Stimulated activated CD4-positive, alpha-beta T cell treated with anti-CD3 and anti-CD28 coated beads, Interleukin-12 subunit alpha, Interleukin-12 subunit beta, amount 100 ng/mL, for 24 hours (primary cell): Measurements from ENCODE around the gene ACER2.
"Not testable (repeated sequence)": the region's sequence is repeated elsewhere in the genome, so short reads cannot be mapped to it uniquely, and the experiment has no call there.

ENCODE experiments used
- DNase-seq, 2 experiments: peaks; one replicate each; pipeline ENCODE4 v3.0.0-alpha.2; 2020; ENCODE audit warnings: low read depth in 2 of 2

Gene ACER2

DNA sequence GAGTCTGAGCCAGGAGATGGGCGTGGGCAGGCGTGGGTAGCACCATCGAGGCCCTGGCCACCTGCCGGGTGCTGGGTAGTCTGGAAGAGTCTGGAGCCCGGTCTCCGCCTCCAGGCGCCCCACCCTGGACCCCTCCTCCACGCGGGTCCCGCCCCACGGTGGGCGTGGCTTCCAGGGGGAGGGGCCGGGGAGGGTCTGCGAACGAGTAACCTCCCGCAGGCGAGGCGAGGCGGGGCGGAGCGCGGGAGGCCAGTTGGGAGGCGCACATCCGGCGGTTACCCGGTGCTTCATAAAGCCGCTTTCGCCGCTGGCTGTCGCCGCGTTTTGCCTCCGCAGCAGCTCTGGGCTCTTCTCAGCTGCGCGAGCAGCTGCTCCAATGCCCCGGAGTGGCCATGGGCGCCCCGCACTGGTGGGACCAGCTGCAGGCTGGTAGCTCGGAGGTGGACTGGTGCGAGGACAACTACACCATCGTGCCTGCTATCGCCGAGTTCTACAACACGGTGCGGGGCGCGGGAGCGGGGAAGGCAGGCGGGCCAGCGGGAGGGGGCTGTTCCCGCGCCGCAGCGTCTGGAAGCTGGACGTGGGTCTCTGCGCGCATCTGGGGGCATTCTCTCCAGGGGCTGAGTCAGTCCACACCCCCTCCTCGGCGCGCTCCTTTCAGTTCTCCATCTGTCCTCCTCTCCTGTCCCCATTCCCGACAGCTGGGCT lies at the start of gene ACER2:
ACER2 (plus strand) TSS at position 317 of the 708 bp plus-strand sequence; CDS start at position 393, 76 bp downstream.
- peak; percentile 85 to 92 for DNase-seq

DNA sequence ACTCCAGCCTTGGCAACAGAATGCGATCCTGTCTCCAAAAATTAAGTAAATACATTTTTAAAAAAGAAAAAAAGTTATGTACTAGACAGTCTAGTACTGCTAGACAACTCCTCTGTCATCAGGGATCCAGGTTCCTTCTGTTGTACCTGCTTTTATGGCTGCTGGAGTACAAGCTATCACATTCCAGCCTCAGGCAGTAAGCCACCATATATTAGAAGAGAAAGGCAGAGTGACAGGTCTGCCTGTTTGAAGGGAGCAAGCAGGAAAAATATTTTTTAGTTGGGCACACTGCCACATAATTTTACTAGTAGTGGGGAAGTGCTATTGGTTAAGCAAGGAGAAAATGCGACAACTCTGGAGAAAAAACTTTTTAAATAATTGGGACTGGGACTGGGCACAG lies 39.7 kb upstream of the ACER2 start:
- DNase-seq = no peak

DNA sequence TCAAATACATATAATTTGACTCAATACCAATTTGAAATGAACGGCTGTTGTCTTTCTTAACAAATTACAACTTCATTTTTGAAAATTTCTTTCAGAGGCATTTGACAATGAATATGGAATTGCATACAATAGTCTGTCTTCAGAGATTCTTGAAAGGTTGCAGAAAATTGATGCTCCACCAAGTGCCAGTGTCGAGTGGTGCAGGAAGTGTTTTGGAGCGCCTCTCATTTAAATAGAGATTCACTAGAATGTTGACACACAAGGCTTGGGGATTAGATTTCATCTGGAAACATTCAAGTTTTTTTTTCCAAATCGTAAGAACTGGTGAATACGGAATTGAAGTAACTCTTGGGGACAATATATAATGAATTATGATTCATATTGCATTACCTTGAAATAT lies 36.9 kb upstream of the ACER2 start:
- DNase-seq = no peak

DNA sequence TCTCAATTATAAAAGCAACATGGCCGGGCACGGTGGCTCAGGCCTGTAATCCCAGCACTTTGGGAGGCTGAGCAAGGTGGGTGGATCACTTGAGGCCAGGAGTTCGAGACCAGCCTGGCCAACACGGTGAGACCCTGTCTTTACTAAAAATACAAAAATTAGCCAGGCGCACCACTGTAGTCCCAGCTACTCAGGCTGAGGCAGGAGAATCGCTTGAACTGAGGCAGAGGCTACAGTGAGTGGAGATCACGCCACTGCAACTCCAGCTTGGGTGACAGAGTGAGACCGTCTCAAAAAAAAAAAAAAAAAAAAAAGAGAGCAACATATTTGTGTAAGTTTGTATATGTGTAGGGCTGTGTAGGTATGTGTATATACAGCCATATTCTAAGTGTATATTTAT lies 36.2 kb upstream of the ACER2 start:
- no peak for DNase-seq

DNA sequence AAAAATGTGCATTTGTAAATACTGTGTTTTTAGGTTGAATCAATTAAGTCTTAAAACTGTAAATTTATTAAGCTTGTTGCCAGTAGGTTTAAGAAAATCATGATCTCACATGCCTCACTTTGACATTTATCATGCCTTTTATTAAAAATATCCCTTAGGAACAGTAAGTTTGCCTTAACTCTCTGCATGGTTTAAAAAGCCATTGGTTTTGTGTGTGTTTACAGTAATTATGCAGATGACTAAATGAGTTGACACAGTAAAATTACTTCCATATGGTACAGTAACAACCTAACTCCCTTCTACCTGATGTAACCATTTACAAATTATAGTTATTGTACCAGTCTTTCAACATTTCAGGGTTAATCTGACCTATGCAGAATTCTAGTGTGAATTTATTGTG lies 35.3 kb upstream of the ACER2 start:
- no peak for DNase-seq

DNA sequence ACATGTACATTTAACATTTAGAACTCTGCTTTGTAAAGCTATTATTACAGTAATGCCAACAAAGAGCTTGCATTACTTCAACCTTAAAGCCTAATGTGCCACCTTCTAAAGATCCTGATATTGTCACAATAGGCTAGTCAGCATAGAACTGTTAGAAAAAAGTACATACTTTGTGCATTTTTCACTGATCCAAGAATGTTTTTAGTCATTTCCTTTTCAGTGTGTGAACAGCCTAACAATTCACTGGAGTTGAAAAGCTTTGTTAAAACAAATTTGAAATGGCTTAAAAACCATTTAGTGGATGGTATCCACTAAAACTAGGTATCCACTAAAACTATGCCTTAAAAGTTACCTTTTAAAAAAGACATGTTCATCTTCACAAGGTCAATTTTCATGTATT lies 33.3 kb upstream of the ACER2 start:
- no peak for DNase-seq

DNA sequence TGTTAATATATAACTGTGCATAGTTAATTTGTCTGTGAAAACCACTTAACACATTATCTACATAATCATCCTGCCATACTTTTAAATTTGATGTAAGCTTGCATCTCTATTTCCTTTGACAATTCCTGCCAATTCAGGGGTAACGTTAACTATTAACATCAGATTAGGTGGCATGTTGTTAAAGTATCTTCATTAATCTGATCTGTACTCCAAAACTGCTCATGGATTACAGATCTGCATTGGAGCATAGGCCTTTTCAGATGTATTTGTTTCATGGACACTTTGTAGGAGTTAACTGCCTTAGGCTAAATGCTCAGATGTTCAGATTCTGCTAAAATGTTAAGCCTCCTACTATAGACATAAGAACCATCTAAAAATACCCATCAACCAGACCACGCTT lies 31.9 kb upstream of the ACER2 start:
- no peak for DNase-seq

DNA sequence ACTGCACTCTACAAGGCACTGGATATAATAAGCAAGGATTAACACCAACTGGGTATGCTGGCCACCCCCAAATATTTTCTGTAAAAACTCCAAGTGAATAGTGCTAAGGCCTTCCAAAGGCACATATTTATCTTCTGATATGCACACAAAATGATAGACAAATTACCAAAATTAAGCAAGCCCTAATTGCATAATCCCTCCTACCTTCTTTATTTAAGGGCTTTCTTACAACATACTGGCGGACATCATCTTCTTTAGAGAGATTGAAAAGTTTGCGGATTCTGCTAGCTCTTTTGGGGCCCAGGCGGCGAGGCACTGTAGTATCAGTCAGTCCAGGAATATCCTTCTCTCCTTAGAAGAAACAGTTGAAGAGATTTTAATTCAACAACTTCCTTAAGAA lies 30.6 kb upstream of the ACER2 start:
- DNase-seq = no peak

DNA sequence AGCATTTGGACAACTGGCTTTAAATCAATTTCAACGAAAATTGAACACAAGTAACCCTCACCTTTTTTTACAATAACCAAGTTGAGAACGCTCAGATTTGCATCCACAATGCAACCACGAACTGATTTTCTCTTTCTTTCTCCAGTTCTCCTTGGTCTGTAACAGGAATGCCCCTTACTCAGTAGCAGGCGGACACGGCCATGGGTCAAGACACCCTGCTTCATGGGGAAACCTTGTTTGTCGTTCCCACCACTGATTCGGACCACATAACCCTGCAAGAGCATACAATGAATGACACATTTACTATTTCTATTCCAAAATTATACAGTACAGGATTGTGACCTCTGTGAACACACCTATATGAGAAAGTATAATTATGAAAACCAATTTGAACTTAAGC lies 30.2 kb upstream of the ACER2 start:
- no peak for DNase-seq

DNA sequence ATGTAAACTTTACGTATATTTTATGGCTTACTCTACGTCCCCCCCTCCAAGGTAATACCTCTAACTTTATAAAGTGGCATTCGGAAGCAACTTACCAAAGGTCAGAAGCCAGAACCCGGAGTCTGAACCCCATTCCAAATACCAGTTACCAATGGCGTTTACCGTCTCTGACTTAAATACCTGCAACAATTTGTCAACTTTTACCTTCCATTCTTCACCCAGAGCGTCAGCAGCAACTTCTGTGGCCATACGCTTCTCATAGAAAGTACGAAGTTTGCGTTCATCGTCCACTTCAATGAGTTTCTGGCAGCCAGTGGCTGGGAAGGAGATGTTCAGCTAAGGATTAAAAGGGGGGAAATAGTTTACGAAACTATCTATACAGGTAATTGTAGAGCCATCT lies 29.5 kb upstream of the ACER2 start:
- no peak for DNase-seq

DNA sequence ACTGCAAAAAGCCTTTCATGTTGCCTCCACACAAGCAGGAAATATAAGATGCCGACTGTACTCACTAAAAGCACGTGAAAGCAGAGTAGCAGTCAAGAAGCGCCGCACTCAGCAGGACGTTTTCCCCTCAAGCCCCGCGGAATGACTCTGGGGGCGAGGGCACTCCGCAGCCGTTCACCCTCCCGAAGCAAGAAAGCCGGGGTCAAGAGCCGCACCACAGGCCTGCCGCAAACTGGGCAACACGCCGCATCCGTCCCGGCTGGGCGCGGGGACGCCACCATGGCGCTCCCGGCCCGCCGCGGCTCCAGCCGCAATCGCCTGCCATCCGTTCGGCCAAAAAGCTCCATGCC lies 29.1 kb upstream of the ACER2 start:
- DNase-seq = peak in 1 of 2 experiments; percentile 26

DNA sequence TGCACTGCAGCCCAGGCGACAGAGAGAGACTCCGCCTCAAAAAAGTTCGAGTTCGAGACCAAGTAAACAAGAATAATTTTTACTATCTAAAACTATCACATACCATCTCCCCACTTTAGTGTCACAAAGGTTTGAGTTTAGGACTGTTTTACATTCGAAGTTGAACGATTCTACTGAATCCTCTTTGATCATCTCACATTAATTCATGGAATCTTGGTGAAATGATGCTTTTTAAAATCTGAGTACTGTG lies 28.1 kb upstream of the ACER2 start:
- DNase-seq = no peak

DNA sequence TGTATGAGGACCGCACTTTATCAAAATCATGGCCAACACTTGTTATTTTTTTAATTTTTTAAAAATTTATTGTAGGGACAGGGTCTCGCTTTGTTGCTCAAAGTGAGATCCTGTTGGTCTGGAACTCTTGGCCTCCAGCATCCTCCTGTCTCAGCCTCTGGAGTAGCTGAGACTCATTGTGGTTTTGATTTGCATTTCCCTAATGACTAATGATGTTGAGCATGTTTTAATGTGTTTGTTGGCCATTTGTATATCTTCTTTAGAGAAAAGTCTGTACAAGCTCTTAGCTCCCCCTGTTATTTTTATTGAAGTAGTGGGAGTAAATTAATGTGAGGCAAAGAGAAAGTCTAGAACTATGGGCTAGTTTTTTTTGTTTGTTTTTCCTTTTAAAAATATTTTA lies 27.2 kb upstream of the ACER2 start:
- DNase-seq = no peak

DNA sequence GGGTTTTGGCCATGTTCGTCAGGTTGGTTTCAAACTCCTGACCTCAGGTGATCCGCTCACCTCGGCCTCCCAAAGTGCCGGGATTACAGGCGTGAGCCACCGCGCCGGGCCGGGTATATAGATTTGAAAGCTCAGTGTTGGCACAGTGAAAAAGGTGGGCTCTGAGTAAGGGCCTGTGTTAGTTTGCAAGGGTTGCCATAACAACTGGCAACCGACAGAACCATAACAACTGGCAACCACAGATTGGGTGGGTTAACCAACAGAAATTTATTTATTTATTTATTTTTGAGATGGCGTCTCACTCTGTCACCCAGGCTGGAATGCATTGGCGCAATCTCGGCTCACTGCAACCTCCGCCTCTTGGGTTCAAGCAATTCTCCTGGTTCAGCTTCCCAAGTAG lies 23.6 kb upstream of the ACER2 start:
- not testable (repeated sequence) for DNase-seq

DNA sequence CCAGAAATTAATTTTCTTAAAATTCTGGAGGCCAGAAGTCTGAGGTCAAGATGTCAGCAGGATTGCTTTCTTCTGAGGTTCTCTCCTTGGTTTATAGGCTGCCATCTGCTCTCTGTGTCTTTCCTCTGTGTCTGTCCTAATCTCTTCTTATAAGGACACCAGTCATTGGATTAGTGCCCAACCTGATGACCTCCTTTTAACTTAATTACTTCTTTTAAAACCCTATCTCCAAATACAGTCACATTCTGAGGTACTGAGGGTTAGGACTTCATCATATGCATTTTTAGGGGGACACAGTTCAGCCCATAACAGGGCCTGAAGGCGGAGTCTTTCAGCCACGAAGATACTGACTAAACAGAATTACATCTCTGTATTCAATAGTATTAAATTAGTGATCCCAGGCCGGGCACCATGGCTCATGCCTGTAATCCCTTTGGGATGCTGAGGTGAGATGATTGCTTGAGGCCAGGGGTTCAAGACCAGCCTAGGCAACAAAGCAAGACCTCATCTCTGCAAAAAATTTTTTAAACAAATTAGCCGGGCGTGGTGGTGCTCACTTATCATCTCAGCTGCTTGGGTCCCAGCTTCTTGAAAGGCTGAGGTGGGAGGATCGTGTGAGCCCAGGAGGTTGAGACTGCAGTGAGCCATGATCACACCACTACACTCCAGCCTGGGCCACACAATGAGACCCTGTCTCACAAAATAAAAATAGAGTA lies 22.9 kb upstream of the ACER2 start:
- no peak for DNase-seq

DNA sequence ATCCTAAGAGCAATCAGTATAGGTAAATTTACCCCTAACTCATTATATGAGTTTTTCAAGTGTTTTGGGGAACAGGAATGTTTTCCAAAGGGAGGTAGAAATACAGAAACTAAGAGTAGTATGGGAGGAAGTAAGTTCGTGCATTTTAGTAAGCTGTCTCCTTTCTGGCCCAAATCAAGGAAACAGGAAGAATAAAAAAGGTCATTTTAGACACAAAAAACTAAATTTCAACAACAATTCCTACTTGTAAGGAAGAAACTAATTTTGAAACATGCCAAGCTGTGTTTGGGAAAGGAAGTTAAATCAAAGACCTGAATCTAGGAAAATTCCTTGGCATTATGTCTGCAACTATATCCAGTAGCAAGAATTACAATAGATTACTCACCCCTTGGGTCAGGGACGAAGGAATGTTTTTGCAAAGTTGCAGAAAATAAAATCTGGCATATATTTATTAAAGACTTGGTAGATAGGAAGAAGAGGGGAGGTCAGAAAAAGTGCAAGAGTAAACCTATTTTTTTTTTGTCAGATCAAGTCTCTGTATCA lies 22.2 kb upstream of the ACER2 start:
- no peak for DNase-seq

DNA sequence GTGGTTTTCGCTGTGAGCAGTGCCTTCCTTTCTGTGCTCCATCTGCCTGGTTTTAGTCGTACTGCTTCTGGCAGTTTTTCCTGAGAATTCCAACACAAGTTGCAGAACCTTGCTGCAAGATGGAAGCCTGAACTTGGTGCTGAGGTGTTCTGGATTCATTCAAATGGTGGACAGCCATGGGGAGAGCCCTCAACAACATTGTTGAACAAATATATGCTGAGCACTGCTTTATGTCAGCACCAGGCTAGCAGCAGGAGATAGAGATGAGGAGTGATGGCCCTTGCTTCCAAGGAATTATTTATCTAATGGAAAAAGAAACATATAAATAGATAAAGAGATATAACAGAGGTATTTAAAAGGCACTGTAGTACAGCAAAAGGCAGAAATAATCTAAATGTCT lies 21.5 kb upstream of the ACER2 start:
- DNase-seq = no peak

DNA sequence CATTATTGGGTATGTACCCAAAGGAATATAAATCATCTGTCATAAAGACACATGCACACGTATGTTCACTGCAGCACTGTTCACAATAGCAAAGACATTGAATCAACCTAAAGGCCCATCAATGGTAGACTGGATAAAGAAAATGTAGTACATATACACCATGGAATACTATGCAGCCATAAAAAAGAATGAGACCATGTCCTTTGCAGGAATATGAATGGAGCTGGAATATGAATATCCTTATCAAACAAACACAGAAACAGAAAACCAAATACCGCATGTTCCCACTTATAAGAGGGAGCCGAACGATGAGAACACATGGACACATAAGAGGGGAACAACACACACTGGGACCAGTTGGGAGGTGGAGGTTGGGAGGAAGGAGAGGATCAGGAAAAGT lies 19.3 kb upstream of the ACER2 start:
- not testable (repeated sequence) for DNase-seq

DNA sequence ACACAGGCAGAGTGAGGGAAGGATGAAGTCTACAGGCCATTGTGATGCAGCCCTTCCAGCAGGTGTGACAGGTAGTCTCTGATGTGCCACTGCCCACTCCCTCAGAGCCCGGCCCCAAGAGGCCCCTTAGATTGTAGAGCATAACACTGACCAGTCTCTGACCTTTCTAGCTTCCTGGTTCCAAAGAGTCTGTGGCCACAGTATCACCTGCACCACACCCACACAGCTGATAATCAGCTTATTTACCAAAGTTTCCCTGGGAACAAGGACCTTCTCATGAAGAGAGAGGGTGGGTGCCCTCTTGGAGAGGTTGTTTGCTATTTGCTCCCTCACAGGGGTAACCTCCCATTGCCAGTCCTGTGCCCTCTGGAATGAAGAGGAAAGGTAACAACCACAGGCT lies 11.0 kb upstream of the ACER2 start:
- no peak for DNase-seq

DNA sequence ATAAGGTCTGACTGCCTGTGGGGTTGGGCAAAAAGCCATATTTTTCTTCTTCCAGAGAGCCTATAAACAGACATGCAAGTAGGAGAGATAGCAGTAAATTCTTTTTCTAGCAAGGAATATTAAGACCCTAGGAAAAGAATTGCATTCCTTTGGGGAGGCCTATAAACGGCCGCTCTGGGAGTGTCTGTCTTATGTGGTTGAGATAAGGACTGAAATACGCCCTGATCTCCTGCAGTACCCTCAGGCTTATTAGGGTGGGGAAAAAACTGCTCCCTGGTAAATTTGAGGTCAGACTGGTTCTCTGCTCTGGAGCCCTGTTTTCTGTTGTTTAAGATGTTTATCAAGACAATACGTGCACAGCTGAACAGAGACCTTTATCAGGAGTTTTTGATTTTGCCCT lies 5.6 kb upstream of the ACER2 start:
- not testable (repeated sequence) for DNase-seq

DNA sequence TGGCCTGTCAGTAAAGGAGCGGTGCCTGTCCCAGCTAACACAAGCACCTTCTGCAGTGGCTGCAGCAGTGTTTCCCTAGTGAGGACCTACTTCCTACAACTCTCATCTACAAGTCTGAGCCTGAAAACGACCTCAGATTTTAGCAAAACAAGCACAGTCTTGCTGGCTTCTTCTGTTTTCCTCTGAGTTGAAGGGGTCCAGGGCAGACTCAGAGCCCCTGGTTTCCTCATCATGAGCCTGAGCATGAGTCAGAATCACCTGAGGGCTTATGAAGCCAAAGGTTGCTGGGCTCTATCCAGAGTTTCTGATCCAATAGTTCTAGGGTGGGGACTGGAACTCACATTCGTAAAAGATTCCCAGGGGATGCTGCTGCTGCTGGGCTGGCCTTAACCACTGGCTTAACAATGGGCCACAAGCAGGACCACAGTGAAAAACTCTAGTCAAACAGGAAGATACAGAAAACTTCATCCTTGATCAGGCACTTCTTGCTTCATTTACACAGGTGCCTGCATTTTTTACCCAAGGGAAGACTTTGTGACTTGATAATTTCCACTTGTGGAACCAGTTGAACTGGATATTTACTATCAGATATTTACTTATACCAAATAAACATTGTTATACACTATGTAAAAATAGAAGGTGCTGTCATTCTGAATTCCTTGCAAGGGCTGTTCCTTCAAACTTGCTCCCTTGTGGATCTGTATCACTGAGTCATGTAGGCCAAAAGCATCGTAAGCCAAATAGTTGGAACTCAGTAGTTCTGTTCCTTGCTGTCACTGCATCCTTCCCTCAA lies 4.3 kb upstream of the ACER2 start:
- no peak for DNase-seq

DNA sequence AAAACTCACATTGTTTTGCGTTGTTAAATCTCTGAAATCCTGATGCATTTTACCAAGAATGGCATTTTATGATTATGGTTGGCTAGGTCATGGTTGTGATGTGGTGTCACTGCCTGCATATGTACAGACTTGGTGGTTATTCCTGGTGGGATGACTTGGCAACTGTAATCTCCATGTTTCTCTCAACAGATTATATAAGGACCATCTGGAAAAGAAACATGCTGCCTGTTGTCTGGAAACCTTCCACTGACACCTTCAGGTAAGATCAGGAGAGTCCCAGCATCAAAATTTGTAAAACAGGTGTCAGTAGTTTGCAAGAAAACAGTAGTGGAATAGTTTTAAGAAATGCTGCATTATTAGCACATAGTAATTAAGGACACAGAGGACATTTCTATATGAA lies 3.0 kb upstream of the ACER2 start:
- DNase-seq = no peak

DNA sequence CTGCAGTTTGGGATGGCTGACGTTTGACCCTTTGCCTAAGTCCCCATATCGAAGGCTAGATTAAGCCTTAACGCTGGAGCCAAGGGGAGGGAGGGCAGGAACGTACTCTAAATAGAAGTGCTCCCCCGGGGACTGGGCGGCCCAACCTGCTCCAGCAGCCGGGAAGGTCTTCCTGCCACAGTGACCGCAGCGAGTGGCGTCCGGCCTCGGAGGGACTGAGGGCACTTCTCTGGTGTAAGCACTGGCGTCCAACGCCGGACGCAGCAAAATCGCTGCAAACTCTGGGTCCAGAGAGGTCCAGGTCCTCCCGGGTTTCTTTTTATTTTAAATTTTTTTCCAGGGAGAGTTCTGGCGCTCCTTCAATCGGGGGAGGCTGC lies 505 bp upstream of the ACER2 start:
- DNase-seq = no peak
